Right kidney (tissue), 9 donors: Measurements from ENCODE around the gene ERLIN1.

Experiments used
- DNase-seq: peaks from one replicate; pipeline ENCODE4 v3.0.0-alpha.2; 2016
- long read RNA-seq, 8 donors: transcript quantifications; one replicate each; lab custom pipeline, GENCODE V29; 2026

ERLIN1 gene
- long read RNA-seq, donor 1, full-length matches to known transcripts = 7 of 7 reads
- long read RNA-seq, donor 1, partial matches to known transcripts = 0 of 7 reads
- long read RNA-seq, donor 1, other reads (novel, unspliced or antisense) = 0 of 7 reads
- long read RNA-seq, donor 2, partial matches to known transcripts = 0 of 3 reads
- long read RNA-seq, donor 2, other reads (novel, unspliced or antisense) = 0 of 3 reads
- long read RNA-seq, donor 3, full-length matches to known transcripts = 4 of 4 reads
- long read RNA-seq, donor 3, partial matches to known transcripts = 0 of 4 reads
- long read RNA-seq, donor 3, other reads (novel, unspliced or antisense) = 0 of 4 reads
- long read RNA-seq, donor 4, partial matches to known transcripts = 0 of 4 reads
- long read RNA-seq, donor 4, other reads (novel, unspliced or antisense) = 0 of 4 reads
- long read RNA-seq, donor 5, transcript ERLIN1-202 (12 exons, 1,453 nt) = major isoform, 8 of 14 reads
- long read RNA-seq, donor 5, partial matches to known transcripts = 5 of 14 reads
- long read RNA-seq, donor 5, other reads (novel, unspliced or antisense) = 0 of 14 reads
- long read RNA-seq, donor 6, full-length matches to known transcripts = 3 of 3 reads
- long read RNA-seq, donor 6, partial matches to known transcripts = 0 of 3 reads
- long read RNA-seq, donor 6, other reads (novel, unspliced or antisense) = 0 of 3 reads
- long read RNA-seq, donor 7, full-length matches to known transcripts = 14 of 14 reads
- long read RNA-seq, donor 7, partial matches to known transcripts = 0 of 14 reads
- long read RNA-seq, donor 7, other reads (novel, unspliced or antisense) = 0 of 14 reads
- long read RNA-seq, donor 8, full-length matches to known transcripts = 4 of 4 reads
- long read RNA-seq, donor 8, partial matches to known transcripts = 0 of 4 reads
- long read RNA-seq, donor 8, other reads (novel, unspliced or antisense) = 0 of 4 reads

DNA sequence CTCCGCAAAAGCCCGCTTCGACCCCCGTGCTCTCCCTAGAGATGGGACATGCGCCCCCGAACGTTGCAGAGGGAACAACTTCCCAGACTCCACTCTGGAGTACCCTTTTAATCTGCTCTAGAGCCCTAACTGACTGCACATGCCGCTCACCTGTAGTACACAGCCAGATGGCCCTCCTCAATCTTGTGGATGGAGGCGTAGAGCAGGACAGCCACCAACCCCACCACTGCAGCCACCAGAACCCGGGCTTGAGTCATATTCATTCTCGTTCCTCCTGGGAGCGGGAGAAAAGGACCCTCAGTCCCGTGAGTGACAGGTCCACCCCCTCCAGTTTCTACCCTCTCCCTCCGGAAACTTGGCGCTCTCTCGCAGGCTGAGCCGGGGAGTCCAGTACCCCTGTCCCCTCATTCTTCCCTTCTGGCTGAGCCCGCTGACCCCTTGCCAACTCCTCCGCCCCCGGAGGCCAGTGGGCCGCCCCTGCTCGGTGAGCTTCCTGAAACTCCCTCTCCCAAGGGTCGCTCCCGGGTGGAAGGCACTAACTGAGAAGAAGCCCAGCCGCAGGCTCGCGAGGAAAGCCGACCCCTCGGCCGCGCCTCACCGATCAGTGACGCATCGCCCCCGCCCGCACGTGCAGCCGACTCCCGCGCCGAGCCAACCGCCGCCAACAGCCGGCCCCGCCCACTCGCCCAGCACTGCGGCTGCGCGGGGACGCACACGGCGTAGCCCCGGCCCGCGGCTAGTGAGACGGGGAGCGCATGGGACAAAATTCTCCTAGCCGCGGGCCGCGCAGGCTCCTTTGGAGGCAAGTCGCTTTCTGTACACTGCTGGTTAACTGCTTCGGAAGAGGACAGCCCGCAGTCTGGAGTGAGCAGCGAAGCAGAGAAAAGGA is at the start of gene ERLIN1:
Gene ERLIN1, minus strand, starts transcription at position 666 of the 889 bp plus-strand sequence. Its CDS starts 403 bp downstream, at position 263.
- DNase-seq = peak; percentile 89

DNA sequence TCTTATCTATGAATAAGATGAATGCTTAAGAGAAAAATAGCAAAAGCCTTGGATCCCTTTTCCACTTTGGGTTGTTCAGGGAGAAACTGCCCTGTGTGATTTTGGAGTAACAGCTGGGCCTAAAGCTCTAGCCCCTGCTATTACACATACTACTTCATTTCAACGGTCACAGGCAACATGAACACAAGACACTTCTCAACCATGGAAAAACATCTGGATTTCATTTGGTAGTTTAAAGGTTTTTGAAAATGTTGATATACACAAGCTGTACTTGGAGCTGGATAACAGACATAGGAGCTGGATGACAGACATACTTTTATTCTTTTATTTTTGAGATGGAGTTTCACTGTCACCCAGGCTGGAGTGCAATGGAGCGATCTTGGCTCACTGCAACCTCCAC is 46.3 kb upstream of the ERLIN1 start:
- DNase-seq = no peak

DNA sequence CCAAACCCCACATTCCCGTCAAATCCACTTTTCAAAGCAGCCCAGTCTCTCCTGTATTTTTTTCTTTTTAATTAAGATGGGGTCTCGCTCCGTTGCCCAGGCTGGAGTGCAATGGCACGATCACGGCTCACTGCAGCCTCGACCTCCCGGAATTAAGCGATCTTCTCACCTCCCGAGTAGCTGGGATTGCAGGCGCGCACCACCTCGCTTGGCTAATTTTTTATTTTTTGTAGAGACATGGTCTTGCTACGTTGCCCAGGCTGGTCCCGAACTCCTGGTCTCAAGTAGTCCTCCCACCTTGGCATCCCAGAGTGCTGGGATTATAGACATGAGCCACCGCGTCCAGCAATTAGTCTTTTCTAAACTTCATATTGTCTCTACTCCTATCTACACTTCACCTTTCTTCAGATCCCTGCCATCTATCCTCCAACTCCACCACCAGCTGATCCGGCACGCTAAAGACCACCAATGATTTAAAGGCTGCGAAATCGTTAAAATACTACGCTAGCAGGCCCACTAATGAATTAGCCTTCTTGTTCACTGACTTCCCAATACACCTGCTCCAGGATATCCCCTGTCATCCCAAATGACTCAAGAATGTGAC is 44.1 kb upstream of the ERLIN1 start:
- DNase-seq = no peak

DNA sequence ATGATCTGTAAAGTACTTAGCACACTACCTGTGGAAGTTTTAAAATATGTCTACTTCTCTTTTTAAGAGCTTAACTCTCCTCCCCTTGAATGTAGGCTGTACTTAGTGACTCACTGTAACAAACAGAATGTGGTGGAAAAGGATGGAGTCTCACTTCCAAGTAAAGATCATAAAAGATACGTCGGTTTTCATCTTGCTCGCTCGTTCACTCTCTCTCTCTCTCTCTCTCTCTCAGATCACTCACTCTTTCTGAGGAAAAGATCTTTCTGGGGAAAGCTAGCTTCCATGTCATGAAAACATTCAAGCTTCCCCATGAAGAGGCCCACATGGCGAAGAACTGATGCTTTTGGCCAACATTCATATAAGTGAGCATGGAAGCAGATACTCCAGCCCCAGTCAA is 38.0 kb upstream of the ERLIN1 start:
- no peak for DNase-seq

DNA sequence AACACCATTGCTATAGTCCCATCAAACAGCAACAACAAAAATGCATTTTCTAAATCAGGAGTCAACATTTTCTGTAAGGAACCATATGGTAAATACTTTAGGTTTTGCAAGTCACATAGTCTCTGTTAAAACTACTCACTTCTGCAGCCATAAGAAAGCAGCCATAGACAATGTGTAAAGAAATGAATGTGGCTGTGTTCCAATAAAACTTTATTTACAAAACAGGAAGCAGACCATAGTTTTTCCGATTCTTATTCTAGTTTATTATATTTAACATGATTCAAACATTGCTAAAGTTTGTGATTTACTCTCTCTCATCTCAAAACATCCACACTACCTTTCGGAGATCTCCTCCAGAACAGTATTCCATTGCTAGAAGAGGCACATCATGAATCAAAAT is 36.7 kb upstream of the ERLIN1 start:
- no peak for DNase-seq

DNA sequence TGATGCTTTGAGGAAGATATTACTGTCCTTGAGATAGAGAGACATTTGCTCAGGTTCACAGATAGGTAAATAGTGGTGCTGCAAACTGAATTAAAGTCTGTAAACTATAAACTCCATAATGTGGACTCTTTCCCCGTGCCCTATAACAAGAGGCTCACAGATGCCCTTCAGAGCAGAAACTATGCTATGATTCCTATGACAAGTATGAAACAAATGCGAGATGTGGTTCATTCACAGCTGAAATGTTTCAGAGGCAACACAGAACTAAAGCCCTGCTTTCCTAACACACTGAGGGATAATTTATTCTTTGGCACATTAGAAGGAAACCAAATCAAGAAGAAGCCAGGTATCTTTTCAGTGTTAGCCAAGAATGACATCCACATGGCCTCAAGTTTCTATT is 30.2 kb upstream of the ERLIN1 start:
- no peak for DNase-seq

DNA sequence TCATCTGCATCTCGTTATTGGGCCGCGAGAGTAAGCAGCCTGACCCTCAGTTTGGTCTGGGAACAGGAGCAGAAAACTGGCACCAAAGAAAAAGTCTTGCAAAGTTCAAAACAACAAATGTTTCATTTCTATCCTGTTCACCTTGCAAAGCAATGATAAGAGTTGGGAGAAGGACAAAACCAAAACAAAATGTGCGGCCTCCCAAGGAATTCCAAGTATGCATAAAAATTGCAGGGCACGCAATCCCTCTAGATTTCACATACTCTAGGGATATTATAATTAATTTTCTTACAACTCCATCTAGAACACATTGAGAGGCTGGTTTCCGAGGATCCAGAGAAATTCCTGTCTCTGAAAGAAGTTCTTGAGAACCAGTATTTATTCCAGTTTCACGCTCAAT is 23.5 kb upstream of the ERLIN1 start:
- DNase-seq = peak; percentile 5

DNA sequence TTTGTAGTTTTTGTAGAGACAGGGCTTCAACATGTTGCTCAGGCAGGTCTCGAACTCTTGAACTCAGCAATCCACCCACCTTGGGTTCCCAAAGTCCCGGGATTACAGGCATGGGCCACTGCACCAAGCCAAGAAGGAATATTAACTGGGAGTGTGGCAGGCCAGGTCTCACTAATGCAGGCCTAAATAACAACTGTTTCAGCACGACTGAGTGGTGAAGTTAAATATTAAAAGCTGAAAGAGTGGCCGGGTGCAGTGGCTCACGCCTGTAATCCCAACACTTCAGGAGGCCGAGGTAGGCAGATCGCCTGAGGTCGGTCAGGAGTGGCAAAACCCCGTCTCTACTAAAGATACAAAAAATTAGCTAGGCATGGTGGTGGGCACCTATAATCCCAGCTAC is 22.4 kb upstream of the ERLIN1 start:
- DNase-seq = peak; percentile 17

DNA sequence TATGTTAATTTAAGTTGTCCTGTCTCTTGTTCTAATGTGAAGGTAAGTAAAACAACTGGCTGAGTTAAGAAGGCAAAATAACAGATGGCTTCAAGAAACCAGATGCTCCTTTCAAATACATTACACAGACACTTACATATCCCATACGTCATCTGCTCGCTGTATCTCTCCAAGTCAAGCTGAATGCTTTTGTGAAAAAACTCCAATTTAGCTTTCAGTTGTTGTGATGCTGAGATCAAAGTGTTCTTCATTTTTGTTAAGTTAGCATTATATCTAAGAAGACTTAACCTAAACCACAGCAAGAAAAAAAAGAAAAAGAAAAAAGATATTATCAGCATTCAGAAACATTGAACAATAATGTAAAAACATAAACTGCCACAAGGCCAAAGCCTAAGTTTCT is 18.5 kb upstream of the ERLIN1 start:
- DNase-seq = no peak

DNA sequence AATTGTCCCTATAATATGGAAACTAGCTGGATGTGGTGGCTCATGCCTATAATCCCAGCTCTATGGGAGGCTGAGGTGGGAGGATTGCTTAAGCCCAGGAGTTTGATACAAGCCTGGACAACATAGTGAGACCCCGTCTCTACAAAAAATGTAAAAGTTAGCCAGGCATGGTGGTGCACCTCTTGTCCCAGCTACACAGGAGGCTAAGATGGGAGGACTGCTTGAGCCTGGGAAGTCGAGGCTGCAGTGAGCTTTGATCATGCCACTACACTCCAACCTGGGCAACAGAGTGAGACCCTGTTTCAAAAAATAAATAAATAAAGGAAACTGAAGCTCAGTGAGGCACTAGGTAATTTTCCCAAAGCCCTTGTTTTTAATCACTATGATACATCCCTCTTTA is 15.7 kb upstream of the ERLIN1 start:
- no peak for DNase-seq

DNA sequence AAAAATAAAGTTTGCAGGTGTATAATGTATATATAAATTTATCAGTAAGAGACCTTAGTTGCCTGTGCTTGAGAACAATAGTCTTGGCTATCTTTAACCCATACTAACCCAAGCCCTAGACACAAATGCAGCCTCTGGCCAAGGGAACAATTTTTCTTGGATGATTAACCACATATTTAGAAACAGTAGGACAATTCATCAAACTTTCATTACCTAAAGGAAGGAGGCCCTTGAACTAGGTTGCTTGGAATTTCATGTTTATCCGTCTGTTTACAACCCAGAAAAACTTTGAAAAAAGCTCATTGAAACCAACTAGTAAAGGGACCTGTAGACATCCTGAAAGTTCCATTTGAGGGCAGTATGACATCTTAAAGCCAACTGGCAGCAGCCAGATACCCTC is 8.9 kb upstream of the ERLIN1 start:
- DNase-seq = no peak

DNA sequence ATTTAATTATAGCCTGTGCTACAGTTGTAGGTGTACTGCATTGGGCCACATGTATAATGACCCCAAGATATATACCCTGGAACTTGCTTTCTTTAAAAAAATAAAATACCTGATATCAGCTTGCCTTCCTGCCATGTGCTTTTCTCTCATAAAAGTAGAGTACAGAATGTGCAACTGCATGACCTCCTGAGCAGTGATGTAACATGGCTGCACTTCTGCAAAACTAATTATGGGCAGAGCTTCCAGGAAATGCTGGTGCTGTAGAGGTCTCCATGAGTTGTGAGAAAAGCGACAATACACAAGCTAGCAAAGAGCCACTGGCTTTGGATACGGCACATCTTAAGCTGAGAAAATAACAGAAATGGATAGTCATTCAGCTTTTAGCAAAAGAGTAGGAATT is 6.5 kb upstream of the ERLIN1 start:
- no peak for DNase-seq

DNA sequence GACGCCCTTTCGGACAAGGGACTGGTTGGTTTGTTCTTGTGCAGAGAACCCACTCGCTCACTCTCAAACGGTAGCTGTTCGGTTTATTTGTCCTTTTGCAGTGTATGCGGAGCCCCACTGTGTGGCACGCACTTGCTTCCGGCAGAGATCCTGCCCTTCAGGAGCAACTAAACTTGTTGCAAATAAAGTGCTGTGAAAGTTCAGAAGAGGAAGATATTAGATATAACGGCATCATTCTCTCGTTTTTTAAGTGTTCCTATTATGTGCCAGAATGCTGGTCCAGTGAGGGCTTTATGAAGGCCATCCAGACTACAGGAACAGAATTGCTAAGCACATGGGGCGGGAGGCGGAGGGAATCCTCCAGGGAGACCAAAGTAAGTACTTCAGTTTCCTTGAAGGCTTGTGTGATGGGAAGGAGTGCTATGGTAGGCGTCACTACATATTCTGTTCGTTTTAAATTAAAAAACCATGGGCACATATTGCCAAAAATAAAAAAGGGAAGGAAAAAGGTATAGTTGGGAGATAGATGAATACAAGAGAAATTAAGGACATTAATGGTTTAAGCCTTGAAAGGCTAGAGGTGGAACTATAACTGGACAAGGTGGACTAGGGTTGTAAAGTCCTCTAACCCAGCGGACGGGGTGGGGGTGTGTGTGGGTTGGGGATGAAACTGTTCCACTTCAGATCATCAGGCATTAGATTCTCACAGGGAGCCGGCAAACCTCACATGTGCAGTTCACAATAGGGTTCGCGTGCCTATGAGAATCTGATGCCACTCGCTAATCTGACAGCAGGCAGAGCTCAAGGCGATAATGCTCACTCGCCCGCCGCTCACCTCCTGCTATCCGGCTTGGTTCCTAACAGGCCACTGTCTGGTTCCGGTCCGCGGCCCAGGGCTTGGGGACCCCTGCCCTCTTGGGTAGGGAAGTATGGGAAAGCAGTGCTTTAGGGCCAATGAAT is 704 bp upstream of the ERLIN1 start:
- DNase-seq = peak; percentile 4

DNA sequence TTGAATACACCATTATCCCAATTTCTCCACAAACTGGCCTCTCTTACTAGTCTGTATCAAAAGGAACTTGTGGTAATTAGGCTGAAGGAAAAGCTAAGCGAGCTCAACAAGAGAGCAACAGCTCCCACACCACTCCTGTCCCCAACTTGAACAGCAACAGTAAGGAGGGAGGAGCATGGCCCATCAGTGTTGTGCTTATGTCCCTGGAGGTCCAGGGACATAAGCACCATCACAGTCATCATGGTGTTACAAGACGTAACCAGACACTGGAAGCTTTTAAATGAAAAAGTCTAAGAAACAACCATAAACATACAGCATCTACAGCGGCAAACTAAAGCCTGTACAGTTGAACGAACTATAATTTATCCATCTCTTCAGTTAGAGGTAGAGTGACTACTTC is 989 bp downstream of the ERLIN1 start:
- no peak for DNase-seq

DNA sequence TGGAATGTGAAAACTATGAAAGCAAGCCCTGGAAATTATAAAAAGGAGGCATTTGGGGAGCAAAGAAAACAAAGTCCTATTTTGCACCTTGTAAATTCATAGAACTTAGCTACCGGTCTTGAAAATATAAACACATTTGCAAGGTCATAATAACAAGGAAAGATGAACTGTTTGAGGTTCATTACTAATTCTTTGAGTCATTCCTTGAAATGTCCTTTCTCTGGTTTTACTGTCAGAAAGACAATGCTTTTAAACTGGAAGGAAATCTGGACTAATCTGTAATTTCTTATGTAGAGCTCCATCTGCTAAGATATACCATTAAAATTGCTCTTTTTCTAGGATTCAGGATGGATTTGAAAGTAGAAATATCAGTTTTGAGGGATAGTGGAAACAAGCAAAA is 1.4 kb downstream of the ERLIN1 start:
- no peak for DNase-seq

DNA sequence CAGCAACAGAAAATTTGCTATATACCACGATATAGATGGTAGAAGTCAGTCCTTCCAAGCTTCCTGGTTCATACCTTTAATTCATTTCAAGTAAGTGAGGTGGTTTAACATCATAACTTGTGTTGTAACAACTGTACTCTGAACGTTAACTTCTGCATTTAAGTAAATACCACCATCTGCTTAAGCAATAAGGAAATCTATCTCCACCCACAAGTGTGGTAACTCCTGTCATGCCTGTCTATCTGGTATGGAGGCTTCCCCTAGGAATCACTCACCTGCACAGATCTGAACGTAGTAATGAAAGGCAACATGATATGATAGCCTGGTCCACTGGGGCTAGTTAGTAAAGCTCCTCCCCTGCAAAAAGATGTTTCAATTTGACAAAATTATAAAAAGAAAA is 2.3 kb downstream of the ERLIN1 start:
- no peak for DNase-seq

DNA sequence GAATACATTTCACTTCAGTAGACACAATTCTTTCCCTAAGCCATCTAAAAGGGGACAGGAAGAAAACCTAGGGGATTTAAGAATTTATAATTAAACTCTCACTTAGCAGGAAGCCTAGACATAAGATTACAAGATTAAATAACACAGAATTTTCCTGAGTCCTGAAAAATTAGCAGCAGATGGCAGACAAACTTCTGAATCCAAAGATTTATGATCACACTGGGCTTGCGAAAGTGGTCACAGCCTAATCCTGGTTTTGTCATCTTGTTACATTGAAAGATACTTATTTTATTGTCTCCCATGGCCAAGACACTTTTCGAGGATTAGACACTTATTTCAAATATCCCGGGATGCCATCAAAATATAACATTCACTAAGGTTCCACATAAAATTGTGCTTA is 2.9 kb downstream of the ERLIN1 start:
- DNase-seq = no peak

DNA sequence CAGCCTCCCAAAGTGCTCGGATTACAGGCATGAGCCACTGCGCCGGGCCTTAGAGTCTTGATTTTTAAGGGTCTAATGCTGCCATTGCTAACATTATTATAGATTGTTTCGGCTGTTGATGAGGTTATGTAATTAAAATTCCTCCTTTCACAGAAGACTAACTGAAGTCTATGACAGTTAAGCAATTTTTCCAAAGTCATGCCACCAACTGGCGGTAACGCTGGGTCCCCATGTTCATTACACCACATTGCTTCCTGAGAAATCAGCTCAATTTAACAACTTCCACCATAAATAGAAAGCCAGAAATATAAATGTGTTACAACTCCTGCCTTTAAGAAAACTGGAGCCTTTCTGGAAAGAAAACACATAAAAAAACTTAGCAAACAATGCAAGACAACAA is 3.5 kb downstream of the ERLIN1 start:
- DNase-seq = no peak

DNA sequence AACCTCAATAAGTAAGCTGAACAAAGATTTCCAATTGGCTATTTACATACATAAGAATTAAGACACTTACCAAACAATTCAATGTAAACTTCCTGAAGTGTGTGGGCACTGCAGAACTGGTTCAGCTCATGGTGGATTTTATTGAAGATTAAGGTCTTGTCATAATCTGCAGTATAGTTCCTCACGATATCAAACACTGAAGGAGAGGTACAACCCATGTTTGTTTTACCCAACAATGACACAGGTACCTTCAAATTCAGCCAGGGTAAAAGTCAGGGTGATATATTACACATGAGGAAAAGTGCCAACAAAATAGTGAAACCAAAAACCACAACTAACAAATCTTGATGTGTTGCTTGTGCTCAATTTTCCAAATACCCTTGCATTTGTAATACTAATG is 10.0 kb downstream of the ERLIN1 start:
- DNase-seq = no peak
